ENCODE measurements around the gene TESK1. TPM values are rescaled to one million over a fixed set of nuclear protein-coding genes. Genes with fewer than 3 reads are reported as not detected.

The TESK1 gene
- total RNA-seq, 1 donor from 2014 or later = 70.2 TPM

DNA sequence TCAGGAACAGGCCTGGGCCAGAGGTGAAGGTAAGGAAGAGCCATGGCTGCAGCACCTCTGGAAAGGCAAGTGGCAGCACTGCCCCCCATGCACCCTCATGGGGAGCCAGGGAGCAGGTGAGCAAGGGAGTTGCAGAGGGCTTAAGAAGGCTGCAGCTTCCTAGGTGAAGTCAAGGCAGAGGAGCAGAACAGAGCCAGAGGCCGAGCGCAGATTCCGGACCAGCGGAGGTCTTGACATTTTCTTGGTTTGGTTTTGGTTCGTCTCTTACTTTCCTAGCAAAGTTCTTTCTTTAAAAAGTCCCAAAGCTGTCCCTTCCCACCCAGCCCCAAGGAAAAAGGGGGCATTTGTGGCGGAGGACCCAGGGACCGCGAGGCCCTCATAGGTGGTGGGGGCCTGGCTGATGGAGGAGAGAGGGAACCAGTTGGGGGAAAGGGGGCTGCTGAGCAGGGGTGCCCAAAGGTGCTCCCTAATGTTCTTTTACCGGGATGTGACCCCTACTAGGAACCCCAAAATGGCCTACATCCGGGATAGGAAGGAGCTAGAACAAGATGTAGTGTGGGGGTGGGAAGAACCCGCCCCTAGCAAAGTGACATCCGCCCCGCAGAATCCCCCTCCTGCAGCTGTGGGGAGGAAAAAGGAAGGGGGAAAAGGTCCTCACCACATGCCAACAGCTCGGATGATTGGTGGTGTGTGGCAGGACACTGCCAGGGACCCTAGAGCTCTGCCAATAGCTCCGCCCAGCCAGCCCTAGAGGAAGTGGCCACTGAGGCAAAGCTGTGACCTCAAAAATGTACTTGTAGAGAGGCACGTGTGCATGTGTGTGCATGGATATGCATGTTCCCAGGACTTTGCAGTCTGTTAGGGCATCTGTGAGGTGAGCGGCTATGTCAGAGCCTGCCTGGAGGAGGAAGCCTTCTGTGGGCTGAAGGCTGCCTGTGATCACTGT, 14.1 kb downstream of the TESK1 start:
- H3K4me3 ChIP-seq = no peak overlapping the region
- H3K27me3 ChIP-seq = no peaks in the 10 kb centered on the region
- peak; percentile 63 to 84 for DNase-seq (ENCODE audit: low spot score in 2 of 2)
- intact Hi-C loops (cut with DNase I) = no loop called here
- H3K4me1 ChIP-seq = no peaks in the 10 kb centered on the region
- peak overlapping the region in 1 of 2 donors; percentile 42 for H3K27ac ChIP-seq
- no peaks in the 10 kb centered on the region for H3K9me3 ChIP-seq
- H3K36me3 ChIP-seq = no peaks in the 10 kb centered on the region
- TF ChIP-seq, protein P1, sequence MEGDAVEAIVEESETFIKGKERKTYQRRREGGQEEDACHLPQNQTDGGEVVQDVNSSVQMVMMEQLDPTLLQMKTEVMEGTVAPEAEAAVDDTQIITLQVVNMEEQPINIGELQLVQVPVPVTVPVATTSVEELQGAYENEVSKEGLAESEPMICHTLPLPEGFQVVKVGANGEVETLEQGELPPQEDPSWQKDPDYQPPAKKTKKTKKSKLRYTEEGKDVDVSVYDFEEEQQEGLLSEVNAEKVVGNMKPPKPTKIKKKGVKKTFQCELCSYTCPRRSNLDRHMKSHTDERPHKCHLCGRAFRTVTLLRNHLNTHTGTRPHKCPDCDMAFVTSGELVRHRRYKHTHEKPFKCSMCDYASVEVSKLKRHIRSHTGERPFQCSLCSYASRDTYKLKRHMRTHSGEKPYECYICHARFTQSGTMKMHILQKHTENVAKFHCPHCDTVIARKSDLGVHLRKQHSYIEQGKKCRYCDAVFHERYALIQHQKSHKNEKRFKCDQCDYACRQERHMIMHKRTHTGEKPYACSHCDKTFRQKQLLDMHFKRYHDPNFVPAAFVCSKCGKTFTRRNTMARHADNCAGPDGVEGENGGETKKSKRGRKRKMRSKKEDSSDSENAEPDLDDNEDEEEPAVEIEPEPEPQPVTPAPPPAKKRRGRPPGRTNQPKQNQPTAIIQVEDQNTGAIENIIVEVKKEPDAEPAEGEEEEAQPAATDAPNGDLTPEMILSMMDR (IDR thresholded peaks at IDR 0.05) = no peak

DNA sequence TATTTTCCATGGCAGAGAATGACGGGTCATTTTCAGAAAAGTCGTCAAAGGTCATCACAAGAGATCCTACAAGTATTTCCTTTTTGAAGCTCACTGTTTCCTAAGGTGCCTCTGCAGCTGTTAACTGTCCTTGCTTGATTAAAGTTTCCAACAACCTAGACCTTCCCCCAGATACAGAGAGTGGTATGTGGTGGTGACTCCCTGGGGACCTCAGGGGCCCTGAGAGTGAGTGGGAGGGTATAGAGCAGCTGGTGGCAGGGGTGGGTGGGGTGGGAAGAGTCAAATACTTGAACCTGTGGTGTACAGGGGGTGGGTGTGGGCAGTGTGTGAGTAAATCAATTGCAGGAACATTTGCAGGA, 14.7 kb downstream of the TESK1 start:
- intact Hi-C loops (cut with DNase I) = no loop called here
- H3K4me3 ChIP-seq = no peak overlapping the region
- H3K27ac ChIP-seq = no peak overlapping the region
- H3K27me3 ChIP-seq = no peaks in the 10 kb centered on the region
- no peaks in the 10 kb centered on the region for H3K9me3 ChIP-seq
- no peaks in the 10 kb centered on the region for H3K4me1 ChIP-seq
- H3K36me3 ChIP-seq = no peaks in the 10 kb centered on the region
- no peak for DNase-seq (ENCODE audit: low spot score in 2 of 2)
- TF ChIP-seq, protein P1 (IDR thresholded peaks at IDR 0.05) = no peak

DNA sequence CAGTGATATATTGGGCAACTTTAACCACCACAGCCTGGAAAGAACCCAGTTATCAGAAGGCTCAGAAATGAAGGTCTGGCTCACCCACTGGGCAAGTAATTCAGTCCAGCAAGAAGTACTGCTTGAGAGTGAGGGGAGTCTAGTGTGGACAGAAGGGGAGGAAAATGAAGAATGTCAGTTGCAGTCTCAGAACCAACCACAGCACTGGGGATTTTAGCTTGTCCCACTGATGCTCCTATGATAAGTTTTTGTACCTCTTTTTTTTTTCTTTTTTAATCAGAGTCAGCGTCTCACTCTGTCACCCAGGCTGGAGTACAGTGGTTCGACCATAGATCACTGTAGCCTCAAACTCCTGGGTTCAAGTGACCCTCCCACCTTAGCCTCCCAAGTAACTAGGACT, 22.5 kb downstream of the TESK1 start:
- H3K4me3 ChIP-seq = no peak overlapping the region
- no peaks in the 10 kb centered on the region for H3K4me1 ChIP-seq
- TF ChIP-seq, protein P1 (IDR thresholded peaks at IDR 0.05) = no peak
- no peaks in the 10 kb centered on the region for H3K9me3 ChIP-seq
- intact Hi-C loops (cut with DNase I) = no loop called here
- no peaks in the 10 kb centered on the region for H3K27me3 ChIP-seq
- H3K27ac ChIP-seq = no peak overlapping the region
- DNase-seq (ENCODE audit: low spot score in 2 of 2) = no peak
- H3K36me3 ChIP-seq = no peaks in the 10 kb centered on the region

DNA sequence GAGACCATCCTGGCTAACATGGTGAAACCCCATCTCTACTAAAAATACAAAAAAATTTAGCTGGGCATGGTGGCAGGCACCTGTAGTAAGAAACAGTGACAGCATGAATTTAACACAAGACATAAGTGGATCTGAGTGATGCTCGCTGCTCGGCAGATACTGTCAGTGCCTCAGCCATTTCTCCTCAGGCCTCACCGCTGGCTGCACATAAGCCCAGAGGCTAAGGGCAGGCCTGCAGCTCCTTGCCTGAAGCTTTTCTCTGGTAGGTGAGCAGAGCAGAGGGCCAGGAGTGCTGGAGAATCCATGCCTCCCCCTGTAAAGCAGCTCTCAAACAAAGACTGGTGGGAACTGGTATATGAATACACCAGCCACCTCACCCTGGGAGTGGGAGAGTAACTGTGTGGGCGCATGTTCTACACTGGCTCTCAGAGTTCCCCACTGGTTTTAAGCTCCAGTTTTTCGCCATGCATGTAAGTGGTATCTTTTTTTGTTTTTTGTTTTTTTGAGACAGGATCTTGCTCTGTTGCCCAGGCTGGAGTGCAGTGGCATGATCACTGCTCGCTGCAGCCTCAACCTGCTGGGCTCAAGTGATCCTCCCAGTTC, 23.4 kb downstream of the TESK1 start:
- Histone ChIP-seq H3K36me3 (no peaks in the 10 kb centered on the region), H3K4me1 (no peaks in the 10 kb centered on the region), H3K4me3 (no peak overlapping the region), H3K27me3 (no peaks in the 10 kb centered on the region), H3K27ac (no peak overlapping the region), H3K9me3 (no peaks in the 10 kb centered on the region)
- TF ChIP-seq, protein P1 (IDR thresholded peaks at IDR 0.05) = no peak
- DNase-seq (ENCODE audit: low spot score in 2 of 2) = no peak
- intact Hi-C loops (cut with DNase I) = no loop called here

DNA sequence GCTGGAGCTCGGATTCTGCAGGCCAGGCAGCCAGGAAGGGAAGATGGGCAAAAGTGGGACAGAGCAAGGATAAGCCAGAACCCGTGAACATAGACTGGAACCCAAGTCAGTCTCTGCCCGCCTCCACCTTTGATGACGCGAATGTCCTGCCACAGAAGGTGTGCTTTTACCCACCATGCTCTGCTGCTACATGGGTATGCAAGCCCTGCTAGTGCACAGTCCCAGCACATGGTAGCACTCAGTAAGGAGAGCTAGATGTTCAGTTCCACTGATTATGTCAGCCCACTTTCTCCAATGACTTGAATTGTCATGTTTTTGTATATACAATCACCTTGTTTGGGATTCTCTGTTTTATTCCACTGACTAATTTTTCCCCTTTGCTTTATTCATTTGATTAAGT, 24.5 kb downstream of the TESK1 start:
- no peaks in the 10 kb centered on the region for H3K9me3 ChIP-seq
- no peak overlapping the region for H3K4me3 ChIP-seq
- intact Hi-C loops (cut with DNase I) = no loop called here
- H3K27me3 ChIP-seq = no peaks in the 10 kb centered on the region
- TF ChIP-seq, protein P1 (IDR thresholded peaks at IDR 0.05) = no peak
- H3K4me1 ChIP-seq = no peaks in the 10 kb centered on the region
- no peak overlapping the region for H3K27ac ChIP-seq
- DNase-seq (ENCODE audit: low spot score in 2 of 2) = no peak
- H3K36me3 ChIP-seq = no peaks in the 10 kb centered on the region
